ENCODE data around the gene EPG5.
"Not testable (repeated sequence)": the region's sequence is repeated elsewhere in the genome, so short reads cannot be mapped to it uniquely, and the experiment has no call there.

Gene EPG5

DNA sequence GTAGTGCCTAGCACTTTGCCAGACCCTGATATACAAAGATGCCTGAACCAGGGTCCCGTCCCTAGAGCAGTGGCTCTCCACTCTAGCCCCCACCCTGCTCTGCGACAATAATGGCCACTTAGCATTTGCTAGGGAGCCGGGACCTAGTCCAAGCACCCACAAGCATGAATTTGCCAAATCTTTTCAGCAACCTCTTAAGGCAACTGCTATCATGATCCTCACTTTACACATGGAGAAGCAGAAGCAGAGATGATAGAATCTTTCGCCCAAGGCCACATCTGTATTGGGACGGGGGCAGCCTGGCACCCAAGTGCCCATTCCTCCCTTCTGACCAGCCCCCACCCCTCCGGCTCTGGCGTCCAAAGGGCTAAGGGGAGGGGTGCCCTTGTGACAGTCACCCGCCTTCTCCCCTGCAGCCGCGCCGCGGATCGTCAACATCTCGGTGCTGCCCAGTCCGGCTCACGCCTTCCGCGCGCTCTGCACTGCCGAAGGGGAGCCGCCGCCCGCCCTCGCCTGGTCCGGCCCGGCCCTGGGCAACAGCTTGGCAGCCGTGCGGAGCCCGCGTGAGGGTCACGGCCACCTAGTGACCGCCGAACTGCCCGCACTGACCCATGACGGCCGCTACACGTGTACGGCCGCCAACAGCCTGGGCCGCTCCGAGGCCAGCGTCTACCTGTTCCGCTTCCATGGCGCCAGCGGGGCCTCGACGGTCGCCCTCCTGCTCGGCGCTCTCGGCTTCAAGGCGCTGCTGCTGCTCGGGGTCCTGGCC is 128.6 kb downstream of the EPG5 start:
- DNase-seq (ENCODE audit: low read depth, low spot score): peak; percentile 34

- DNase-seq (ENCODE audit: low read depth, low spot score): peak; percentile 66
These were observed 129.7 kb downstream of the EPG5 start for GRCh38 chr18:45837283-45838070.

DNA sequence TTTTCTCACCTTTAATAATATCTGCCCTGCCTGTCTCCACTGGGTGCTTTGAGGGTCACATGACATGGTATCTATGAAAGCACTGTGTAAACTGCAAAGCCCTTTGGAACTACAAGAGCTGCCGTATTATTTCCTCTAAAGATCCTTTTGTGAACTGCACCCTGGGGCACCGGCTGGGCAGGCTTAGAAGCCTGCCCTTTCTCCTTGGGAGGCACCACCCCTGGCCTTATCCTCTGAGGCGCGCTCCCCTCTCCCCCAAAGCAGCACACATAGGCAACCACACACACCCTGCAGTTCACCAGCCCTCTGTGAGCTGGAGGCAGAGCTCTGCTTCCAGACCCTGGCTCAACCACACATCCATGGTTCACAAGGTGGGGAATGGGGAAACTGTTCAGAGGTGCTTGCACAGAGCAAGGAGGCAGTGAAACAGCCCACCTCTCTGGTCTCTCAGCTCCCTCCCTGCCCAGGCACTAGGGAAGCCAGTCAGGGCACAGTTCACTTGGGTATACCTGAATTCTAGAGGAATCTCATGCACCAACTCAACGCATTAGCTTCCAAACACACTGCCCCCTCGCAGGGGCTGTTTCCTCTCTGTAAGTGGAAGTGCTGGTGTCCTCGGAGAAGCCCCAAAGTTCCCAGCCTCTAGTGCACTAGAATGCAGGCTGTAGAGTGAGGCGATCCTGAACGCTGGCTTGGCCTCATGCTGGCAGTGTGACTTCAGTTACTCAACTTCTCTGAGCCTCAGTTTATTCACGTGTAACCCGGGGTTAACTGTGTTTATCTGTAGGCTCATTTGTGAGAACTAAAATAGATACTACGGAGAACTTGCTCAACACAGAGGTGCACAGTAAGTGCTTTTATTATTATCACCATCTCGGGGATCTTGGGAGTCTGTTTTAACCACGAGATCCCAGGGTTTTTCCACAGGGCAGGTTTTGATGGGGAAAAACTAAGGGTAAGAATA is 130.6 kb downstream of the EPG5 start:
- no peak for DNase-seq (ENCODE audit: low read depth, low spot score)

DNA sequence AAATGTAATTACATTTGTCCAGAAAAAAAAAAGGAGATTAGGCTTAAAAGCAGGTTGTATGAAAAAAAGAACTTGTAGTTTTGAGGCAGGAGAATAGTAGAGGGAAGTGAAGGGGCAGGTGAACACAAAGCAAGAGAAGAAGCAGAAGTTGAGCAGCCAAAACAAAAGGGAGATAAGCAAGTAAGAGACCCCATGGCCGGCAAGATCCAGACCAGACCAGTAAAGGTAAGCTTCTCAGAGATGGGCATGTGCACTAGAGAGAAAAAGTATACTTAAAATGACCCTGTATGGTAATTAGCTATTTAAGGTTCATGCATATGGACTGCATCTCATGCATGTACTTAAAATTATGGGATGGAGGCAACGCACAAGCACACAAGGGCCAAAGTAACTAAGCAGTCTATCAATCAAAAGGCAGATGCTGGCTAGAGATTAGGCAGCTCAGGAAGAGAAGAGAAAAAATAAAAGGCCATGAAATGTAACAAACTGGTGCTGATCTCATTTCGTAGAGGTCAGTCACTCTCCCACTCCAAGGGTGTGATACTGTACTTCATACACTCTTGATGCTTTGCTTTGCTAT is 132.0 kb downstream of the EPG5 start:
- DNase-seq (ENCODE audit: low read depth, low spot score): no peak

GRCh38 chr18:45834306-45834705 is 132.8 kb downstream of the EPG5 start:
- DNase-seq (ENCODE audit: low read depth, low spot score): no peak

GRCh38 chr18:45833846-45834245 is 133.3 kb downstream of the EPG5 start:
- no peak for DNase-seq (ENCODE audit: low read depth, low spot score)

DNA sequence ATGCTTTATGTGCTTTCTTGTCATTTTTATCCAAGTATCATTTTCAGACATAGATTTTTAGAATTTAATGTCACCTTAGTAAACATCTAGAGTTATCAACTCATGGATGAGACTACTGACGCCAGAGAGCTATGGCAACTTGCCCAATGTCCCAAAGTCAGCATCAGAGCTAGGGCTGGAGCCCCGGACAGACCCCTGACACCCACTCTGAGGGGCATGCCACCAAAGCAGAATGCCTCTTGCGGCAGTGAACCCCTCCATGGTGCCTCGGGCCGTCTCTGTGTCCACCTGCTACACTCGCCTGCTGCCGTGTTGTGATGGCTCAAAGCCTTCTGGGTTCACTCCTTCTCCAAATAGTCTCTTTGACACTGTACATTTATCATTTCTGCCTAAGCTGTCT is 136.2 kb downstream of the EPG5 start:
- DNase-seq (ENCODE audit: low read depth, low spot score): no peak

- no peak for DNase-seq (ENCODE audit: low read depth, low spot score)
These were observed 137.3 kb downstream of the EPG5 start for GRCh38 chr18:45829855-45830254.

DNA sequence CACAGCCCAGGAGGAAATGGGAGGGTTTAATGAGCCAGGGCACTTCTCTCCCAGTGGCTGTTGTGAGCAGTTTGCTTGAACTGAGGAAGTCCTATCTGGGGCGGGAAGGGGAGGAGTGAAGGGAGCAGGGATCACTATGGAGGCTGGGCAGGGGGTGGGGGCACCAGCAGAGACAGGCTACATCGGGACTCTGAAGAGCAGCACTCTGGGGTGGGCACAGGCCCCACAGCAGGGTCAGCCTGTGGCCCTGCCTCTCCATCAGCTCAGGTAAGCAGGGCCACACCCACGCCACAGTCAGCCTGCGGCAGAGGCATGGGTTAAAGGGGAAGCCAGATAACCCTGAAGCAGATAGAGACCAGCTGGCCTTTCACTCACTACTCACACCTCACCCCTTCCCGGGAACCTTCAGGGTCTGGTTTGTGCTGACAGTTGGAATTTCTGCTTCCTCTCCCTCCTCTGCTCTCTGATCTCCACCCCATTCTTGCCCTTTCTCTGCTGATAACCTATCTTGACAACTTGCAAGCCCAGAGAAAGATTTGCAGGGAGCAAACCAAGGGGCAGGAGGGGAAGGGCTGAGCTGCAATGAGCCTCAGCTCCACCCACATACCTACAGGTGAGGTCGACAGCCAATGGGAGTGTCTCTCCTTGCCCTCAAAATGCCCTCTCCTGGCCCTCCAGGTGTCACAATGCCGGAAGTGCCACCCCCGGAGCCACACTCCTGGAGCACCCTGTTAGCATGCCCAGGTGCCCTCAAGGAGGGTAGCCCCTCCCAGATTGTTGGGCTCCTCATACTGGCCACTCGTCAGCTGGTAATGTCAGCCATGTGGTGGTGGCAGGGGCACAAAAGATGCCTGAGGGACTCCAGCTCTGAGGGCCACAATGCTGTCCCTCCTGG is 138.0 kb downstream of the EPG5 start:
- DNase-seq (ENCODE audit: low read depth, low spot score): peak; percentile 89

GRCh38 chr18:45826716-45827115 is 140.4 kb downstream of the EPG5 start:
- not testable (repeated sequence) for DNase-seq (ENCODE audit: low read depth, low spot score)

- DNase-seq (ENCODE audit: low read depth, low spot score): no peak
These were observed 141.0 kb downstream of the EPG5 start for GRCh38 chr18:45826084-45826483.

DNA sequence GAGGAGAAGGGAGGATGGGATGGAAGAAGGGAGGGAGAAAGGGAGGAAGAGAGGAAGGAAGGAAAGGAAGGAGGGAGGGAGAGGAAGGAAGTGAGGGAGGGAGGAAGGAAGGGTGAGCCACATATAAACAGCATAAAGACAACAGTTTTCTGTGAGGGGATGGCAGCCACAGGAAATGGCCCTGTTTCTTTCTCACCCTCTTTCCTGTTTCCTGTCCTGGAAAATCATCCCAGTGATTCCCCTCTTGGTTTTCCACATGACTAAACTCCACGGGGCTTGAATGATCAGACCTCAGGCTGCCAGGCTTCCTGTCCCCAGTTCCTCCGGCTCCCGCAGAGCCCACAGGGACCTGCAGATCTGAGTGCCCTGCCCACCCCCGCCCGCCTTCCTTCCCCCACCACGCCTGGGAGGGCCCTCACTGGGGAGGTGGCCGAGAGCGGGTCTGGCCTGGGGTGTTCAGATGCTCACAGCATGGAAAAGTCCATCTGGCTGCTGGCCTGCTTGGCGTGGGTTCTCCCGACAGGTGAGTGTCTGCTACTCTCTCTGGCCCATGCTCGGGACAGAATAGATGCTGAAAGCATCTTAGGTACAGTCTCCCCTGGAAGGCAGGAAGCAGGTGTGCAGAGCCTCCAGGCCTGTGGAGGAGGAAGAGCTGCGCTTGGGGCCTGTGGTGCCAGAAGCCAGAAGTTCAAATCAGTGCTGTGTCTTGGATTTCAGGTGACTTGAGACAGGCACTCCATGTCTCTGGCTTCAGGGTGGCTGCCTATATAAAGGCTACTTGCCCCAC is 141.7 kb downstream of the EPG5 start, which contains the start of gene SIGLEC15:
Gene SIGLEC15, plus strand, starts transcription at position 418 of the 787 bp plus-strand sequence. Its CDS starts 54 bp downstream, at position 472.
- DNase-seq (ENCODE audit: low read depth, low spot score): no peak

GRCh38 chr18:45821711-45822110 is 145.4 kb downstream of the EPG5 start:
- DNase-seq (ENCODE audit: low read depth, low spot score): no peak

- DNase-seq (ENCODE audit: low read depth, low spot score): no peak
These were observed 146.1 kb downstream of the EPG5 start for GRCh38 chr18:45821026-45821425.

DNA sequence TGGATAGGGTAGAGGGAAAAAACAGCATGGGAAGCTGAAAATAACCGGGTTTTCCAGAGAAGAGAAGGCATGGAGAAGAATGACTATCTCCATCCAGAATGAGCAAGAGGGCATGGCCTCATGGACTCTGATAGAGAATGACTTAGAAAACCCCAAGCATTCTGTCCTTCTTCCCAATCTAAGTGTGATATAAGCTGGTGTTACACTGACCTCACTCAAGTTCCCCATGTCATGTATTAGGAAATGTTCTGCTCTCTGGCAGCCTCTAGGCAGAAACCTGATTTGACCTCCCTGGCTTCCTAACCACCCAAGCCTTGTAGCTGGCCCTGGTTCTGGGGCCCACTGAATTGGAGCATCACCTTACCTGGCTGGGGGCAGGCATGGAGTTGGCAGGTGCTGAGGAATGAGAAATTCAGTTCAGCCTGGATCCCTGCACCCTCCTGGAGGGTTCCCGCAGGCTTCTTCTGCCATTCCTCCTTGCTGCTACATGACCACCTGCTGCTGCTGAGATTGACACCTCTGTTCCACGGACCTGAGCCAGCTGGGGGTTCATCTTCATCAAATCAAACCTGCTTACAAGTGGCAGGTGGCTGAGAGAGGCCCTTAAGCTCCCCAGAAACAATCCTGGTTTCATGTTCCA is 146.9 kb downstream of the EPG5 start:
- no peak for DNase-seq (ENCODE audit: low read depth, low spot score)

DNA sequence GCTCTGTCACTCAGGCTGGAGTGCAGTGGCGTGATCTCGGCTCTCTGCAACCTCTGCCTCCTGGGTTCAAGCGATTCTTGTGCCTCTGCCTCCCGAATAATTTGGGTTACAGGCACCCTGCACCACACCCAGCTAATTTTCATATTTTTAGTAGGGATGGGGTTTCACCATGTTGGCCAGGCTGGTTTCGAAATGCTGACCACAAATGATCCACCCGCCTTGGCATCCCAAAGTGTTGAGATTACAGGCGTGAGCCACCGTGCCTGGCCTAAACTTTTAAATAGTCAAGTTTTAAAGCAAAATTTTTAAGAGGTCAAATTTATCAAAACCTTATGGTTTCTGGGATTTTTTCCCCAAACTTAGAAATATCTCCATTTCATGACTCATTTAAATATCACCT is 148.4 kb downstream of the EPG5 start:
- not testable (repeated sequence) for DNase-seq (ENCODE audit: low read depth, low spot score)

GRCh38 chr18:45817543-45817942 is 149.6 kb downstream of the EPG5 start:
- DNase-seq (ENCODE audit: low read depth, low spot score): no peak

- DNase-seq (ENCODE audit: low read depth, low spot score): not testable (repeated sequence)
These were observed 152.4 kb downstream of the EPG5 start for GRCh38 chr18:45814733-45815132.

- peak; percentile 81 for DNase-seq (ENCODE audit: low read depth, low spot score)
These were observed 160.0 kb downstream of the EPG5 start for GRCh38 chr18:45807144-45807543.

All from ELF-1 (cell line).